ENCODE data around the gene S1PR2.

The S1PR2 gene, protein sequence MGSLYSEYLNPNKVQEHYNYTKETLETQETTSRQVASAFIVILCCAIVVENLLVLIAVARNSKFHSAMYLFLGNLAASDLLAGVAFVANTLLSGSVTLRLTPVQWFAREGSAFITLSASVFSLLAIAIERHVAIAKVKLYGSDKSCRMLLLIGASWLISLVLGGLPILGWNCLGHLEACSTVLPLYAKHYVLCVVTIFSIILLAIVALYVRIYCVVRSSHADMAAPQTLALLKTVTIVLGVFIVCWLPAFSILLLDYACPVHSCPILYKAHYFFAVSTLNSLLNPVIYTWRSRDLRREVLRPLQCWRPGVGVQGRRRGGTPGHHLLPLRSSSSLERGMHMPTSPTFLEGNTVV

DNA sequence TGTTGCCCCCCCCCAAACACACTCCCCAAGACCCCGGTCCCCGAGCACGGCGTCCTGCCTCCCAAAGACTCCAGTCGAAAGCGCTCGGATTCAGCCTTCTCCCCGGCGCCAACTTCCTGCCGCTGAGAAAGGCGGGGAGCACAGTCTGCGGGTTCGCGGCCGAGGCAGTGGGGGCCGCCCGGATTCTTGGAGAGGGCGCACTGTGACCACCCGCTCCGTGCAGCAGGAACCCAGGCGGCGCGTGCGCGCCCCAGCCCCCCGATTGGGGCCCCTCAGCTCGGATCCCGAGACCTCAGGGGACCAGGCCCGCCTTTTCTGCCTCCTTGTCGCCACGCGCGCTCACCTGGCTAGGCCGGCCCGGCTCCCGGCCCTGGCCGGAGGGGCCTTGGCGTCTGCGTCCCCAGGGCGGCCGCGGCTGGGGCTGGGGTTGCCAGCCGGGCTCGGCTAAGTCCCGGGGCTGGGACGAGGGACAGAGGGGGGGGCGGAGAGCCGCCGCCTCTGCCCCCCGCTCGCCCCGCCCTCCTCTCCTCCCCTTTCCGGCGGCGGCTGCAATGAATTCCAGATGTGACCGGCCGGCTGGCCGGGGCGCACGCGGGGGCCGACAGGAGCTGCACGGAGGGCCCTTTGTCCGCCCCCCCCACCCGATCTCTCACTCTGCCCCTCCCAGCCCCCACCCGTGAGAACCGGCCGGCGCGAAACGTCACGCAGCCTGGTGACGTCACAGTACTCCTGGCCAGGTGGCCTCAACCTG is at the start of gene S1PR2:
Gene S1PR2, minus strand, starts transcription at position 471 of the 751 bp plus-strand sequence. CDS start 6,426 bp downstream, outside the sequence.
- FAIRE-seq, result no peak

DNA sequence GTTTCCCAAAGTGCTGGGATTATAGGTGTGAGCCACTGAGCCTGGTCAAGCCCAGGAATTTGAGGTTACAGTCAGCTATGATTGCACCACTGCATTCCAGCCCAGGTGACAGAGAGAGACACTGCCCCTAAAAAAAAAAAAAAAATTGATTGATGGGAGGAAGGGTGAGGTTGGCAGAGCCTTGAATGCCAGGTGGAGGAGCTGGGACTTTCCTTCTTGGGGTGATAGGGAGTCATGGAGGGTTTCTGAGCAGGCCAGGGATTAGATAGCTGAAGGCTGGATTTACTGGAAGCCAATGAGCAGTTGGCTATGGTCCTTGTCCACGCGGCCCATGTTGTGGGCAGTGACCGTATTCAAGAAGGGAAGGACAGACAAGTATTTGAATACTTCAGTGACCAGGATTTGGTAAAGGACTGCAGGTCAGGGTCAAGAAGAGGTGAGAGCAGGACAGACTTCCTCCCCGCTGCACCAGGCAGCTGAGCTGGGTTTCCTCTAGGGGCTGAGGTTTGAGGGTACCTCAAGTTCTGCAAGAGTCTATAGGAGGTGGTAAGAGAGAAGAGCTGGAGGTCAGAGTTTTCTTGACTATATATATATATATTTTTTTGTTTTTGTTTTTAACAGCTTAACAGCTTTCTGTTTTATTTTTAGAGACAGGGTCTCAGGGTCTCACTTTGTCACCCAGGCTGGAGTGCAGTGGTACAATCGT is 48.8 kb upstream of the S1PR2 start:
- FAIRE-seq, result no peak

- no peak for FAIRE-seq
Measured at GRCh38 chr19:10278935-10279334, 47.8 kb upstream of the S1PR2 start.

GRCh38 chr19:10277795-10278589 is 46.9 kb upstream of the S1PR2 start:
- no peak for FAIRE-seq

- no peak for FAIRE-seq
Measured at GRCh38 chr19:10274589-10274988, 43.5 kb upstream of the S1PR2 start.

GRCh38 chr19:10271543-10272086 is 40.5 kb upstream of the S1PR2 start:
- FAIRE-seq, result no peak

- FAIRE-seq, result no peak
Measured at GRCh38 chr19:10270616-10271394, 39.7 kb upstream of the S1PR2 start, which contains the start of gene ICAM1. Gene ICAM1 (plus strand): TSS chr19:10271120. CDS start chr19:10271160, 40 bp downstream.

DNA sequence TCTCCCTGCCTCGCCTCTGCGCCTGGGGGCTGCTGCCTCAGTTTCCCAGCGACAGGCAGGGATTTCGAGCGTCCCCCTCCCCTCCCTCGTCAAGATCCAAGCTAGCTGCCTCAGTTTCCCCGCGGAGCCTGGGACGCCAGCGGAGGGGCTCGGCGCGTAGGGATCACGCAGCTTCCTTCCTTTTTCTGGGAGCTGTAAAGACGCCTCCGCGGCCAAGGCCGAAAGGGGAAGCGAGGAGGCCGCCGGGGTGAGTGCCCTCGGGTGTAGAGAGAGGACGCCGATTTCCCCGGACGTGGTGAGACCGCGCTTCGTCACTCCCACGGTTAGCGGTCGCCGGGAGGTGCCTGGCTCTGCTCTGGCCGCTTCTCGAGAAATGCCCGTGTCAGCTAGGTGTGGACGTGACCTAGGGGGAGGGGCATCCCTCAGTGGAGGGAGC is 39.1 kb upstream of the S1PR2 start:
- no peak for FAIRE-seq

DNA sequence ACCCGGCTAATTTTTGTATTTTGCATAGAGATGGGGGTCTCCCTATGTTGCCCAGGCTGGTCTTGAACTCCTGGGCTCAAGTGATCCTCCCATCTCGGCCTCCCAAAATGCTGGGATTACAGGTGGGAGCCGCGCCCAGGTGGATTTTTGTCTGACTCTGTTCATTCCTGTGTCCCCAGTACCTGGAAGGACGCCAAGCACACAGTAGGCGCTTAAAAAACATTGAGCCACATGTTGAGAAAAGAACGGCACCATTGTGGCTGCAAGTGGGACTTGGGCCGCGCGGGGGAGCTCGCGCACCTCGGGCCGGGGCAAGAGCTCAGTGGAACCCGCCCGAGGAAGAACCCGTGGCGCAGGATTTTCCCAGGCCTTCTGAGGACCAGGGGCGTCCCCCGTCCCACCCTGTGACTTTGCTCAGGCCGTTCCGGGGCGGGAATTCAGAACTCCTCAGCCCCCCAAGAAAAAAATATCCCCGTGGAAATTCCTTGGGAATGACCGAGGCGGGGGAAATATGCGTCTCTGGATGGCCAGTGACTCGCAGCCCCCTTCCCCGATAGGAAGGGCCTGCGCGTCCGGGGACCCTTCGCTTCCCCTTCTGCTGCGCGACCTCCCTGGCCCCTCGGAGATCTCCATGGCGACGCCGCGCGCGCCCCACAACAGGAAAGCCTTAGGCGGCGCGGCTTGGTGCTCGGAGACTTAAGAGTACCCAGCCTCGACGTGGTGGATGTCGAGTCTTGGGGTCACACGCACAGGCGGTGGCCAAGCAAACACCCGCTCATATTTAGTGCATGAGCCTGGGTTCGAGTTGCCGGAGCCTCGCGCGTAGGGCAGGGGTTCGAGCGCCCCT is 38.4 kb upstream of the S1PR2 start:
- FAIRE-seq, result no peak

DNA sequence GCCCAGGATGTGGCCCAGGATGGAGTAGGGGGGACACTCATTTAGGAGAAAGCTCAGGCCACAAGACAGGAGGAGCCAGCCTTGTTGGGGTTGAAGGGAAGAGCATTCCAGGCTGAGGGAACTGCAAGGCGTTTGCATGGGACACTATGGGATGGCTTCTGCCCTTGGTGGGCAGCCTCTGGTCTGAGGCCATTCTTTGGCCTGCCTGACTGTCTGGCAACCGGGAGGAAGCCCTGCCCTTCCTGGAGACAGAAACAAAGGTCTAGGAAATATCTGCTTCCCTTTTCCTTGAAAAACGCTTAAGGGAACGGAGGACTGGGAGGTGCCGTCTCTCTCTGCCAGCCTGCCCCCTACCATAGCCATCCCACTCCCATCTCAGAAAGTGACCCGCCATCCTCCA is 36.9 kb upstream of the S1PR2 start:
- no peak for FAIRE-seq

DNA sequence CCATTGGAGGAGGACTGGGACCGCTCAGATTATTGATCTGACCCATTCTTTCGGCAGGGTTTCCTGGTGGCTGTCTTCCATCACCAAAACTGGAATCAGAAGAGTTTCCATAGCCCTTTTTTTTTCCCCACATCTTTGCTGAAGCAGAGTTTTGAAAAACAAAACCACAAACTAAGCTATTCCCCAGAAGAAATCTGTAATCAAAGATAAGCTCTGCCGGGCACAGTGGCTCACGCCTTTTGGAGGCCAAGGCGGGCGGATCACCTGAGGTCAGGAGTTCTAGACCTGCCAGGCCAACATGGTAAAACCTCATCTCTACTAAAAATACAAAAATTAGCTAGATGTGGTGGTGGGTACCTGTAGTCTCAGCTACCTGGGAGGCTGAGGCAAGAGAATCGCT is 35.6 kb upstream of the S1PR2 start:
- no peak for FAIRE-seq

DNA sequence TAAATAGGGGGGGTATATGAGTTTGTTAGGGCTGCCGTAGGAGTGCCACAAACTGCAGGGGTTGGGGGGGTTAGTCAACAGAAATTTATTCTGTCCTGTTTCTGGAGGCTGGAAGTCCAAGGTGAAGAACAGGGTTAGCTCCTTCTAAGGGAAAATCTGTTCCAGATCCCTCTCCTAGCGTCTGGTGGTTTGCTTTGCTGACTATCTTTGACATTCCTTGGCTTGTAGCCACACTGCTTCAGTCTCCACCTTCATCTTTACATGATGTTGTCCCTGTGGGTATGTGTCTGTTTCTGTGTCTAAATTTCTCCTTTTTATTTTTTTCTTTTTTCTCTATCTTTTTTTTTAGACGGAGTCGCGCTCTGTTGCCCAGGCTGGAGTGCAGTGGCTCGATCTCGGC is 31.6 kb upstream of the S1PR2 start:
- no peak for FAIRE-seq

- no peak for FAIRE-seq
Measured at GRCh38 chr19:10260141-10260584, 29.0 kb upstream of the S1PR2 start.

DNA sequence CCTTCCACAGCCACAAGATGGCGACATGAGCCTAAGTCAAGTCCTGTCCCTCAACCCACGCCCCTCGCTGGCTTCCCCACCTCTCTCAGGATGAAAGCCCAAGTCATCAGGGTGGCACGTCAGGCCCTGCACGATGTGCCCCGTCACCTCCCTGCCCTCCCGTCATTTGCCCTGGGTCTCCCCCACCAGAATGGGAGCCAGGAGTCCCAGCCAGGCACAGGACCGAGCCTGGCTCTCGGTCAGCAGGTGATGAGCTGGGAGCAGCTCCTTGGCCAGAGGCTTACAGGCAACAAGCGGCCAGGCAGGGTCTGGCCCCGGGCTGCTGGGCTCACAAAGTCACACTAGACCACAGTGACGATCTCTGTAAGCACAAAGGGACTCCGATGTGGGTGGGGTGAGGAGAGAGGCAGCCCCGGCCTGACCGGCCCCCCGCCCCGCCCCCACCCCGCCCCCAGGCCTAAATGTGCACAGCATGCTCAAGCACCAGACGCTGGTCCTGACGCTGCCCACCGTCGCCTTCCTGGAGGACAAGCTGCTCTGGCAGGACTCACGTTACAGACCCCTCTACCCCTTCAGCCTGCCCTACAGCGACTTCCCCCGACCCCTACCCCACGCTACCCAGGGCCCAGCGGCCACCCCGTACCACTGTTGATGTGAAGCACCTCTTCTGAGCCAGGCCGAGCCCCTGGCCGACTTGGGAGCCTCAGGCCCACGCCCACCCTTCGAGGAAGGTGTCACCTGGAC is 28.2 kb upstream of the S1PR2 start:
- FAIRE-seq, result no peak

GRCh38 chr19:10258080-10258710 is 27.1 kb upstream of the S1PR2 start:
- no peak for FAIRE-seq

DNA sequence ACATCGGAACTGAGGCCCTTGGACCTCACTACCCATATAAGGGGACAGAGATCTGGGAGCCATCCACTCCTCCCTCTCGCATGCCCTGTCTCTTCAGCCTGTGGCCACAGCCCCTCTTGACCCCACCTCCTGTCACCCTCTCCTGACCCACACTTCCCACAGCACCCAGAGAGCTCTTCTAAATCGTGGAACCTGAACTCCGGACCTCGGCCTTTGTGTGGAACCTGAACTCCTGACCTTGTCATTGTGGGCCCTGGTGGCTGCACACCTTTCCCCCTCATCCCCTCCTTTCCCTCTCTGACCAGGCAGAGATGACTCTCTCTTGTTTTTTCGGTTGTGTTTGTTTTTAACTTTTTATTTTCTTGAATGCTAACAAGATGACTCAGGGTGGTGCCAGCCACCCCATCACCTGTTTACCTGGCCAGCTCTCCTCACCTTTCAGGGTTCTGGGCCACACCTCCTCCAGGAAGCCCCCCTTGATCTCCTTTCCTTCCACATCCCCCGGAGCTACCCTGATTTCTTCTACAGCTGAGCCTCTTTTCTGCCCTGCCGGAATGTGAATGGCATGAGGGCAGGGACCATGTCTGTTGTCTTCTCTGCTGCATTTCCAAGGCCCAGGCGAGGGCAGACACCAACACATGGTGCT is 26.0 kb upstream of the S1PR2 start:
- FAIRE-seq, result no peak

DNA sequence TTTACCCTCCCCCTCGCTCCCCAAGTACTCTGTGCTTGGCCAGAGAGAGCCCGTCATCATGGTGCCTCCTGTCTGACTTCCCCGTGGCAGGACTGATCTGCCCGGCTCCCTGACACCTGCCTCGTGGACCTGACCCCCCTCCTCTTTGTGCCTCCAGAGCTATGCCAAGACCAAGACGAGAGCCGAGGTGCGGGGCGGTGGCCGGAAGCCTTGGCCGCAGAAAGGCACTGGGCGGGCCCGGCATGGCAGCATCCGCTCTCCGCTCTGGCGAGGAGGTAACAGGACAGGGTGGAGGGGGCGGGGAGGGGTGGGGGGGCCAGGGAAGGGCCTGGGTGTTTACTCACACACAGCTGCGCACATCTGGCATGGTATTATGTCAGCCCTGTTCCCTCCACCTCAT is 25.4 kb upstream of the S1PR2 start:
- FAIRE-seq, result no peak

DNA sequence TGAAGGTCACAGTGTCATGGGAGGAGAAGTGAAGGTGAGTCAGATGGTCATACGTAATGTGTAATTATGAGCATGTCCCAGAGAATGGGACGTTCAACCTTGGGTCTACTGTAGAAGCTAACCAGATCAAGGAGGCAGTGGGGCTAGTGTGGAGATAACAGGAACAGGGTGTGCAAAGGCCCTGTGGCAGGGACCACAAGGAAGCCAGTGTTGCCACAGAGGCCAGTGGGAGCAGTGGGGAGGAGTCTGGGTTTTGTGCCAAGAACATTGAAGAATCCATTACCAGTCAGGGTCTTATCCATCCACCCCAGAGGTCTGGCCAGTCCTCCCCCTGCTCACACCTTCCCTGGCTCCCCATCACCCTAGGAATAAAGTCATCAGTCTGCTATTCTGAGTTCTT is 24.2 kb upstream of the S1PR2 start:
- FAIRE-seq, result no peak

- FAIRE-seq, result no peak
Measured at GRCh38 chr19:10254244-10254643, 23.1 kb upstream of the S1PR2 start.
